ENCODE measurements around the gene USB1.

USB1 gene

GRCh38 chr16:57966204-57966771 lies 34.9 kb upstream of the USB1 start:
- H3K36me3 ChIP-seq (replicated peaks in 1 of 2; ENCODE audit: control insufficient read depth in 2 of 2, insufficient read depth in 2 of 2, low read length in 2 of 2) = no peaks in the 10 kb centered on the region
- peaks cover 0 to 8% of the 10 kb centered on the region in 2 donors for H3K4me1 ChIP-seq (ENCODE audit: control insufficient read depth in 2 of 2, insufficient read depth in 1 of 2, low read depth in 1 of 2, low read length in 2 of 2)
- H3K4me3 ChIP-seq (ENCODE audit: low read length in 2 of 2) = no peak overlapping the region
- no peak overlapping the region for H4K8ac ChIP-seq (ENCODE audit: low read depth, low read length)
- no peak overlapping the region for H3K27ac ChIP-seq (replicated peaks; ENCODE audit: low read length)
- DNase-seq (ENCODE audit: low spot score) = no peak
- no peak overlapping the region for H2BK5ac ChIP-seq (ENCODE audit: low read length)
- H3K4me2 ChIP-seq (ENCODE audit: insufficient read depth, low read length, poor library complexity, severe bottlenecking) = no peak overlapping the region
- H2BK12ac ChIP-seq (ENCODE audit: low read length) = no peak overlapping the region
- no CpG with 5 or more reads among the region's 4 CpGs for WGBS, 2 donors (ENCODE audit: extremely low coverage in 2 of 2, insufficient read length in 2 of 2, insufficient replicate concordance in 1 of 2)
- H3K9ac ChIP-seq (ENCODE audit: low read depth, low read length, poor library complexity) = no peak overlapping the region
- H3K27me3 ChIP-seq (ENCODE audit: control insufficient read depth in 3 of 3, insufficient read depth in 3 of 3, low read depth in 1 of 3, low read length in 3 of 3) = peaks cover 0 to 17% (median 0%) of the 10 kb centered on the region in 3 experiments
- no peaks in the 10 kb centered on the region for H3K9me3 ChIP-seq (replicated peaks in 1 of 2; ENCODE audit: control insufficient read depth in 2 of 2, insufficient read depth in 1 of 2, low read depth in 1 of 2, low read length in 2 of 2)
- no peak overlapping the region for H2AFZ ChIP-seq (ENCODE audit: low read length)
- no peak overlapping the region for H3K18ac ChIP-seq (ENCODE audit: low read length)
- no peak overlapping the region for H4K91ac ChIP-seq (ENCODE audit: low read depth, low read length, poor library complexity)
- no peaks in the 10 kb centered on the region for H3K79me1 ChIP-seq (ENCODE audit: low read depth, low read length)
- H2BK120ac ChIP-seq (ENCODE audit: low read depth, low read length) = no peak overlapping the region
- H3K4ac ChIP-seq (ENCODE audit: low read length) = no peak overlapping the region
- no peak overlapping the region for H2BK15ac ChIP-seq (ENCODE audit: low read length)
- H3K14ac ChIP-seq (ENCODE audit: low read length) = no peak overlapping the region
- H2AK5ac ChIP-seq (ENCODE audit: low read depth, low read length) = no peak overlapping the region
- H3K23ac ChIP-seq (ENCODE audit: low read depth, low read length, poor library complexity) = no peak overlapping the region

- H3K9me3 ChIP-seq (replicated peaks in 1 of 2; ENCODE audit: control insufficient read depth in 2 of 2, insufficient read depth in 1 of 2, low read depth in 1 of 2, low read length in 2 of 2) = no peaks in the 10 kb centered on the region
- H3K14ac ChIP-seq (ENCODE audit: low read length) = no peak overlapping the region
- no peak overlapping the region for H2BK15ac ChIP-seq (ENCODE audit: low read length)
- H3K4ac ChIP-seq (ENCODE audit: low read length) = no peak overlapping the region
- H3K79me1 ChIP-seq (ENCODE audit: low read depth, low read length) = no peaks in the 10 kb centered on the region
- H3K36me3 ChIP-seq (replicated peaks in 1 of 2; ENCODE audit: control insufficient read depth in 2 of 2, insufficient read depth in 2 of 2, low read length in 2 of 2) = no peaks in the 10 kb centered on the region
- DNase-seq (ENCODE audit: low spot score) = no peak
- no peak overlapping the region for H3K23ac ChIP-seq (ENCODE audit: low read depth, low read length, poor library complexity)
- no peak overlapping the region for H3K4me2 ChIP-seq (ENCODE audit: insufficient read depth, low read length, poor library complexity, severe bottlenecking)
- H3K27me3 ChIP-seq (ENCODE audit: control insufficient read depth in 3 of 3, insufficient read depth in 3 of 3, low read depth in 1 of 3, low read length in 3 of 3) = peaks cover 0 to 16% (median 0%) of the 10 kb centered on the region in 3 experiments
- WGBS, 2 donors (ENCODE audit: extremely low coverage in 2 of 2, insufficient read length in 2 of 2, insufficient replicate concordance in 1 of 2) = no CpG with 5 or more reads among the region's 9 CpGs
- H2BK12ac ChIP-seq (ENCODE audit: low read length) = no peak overlapping the region
- peak overlapping the region; percentile 33 for H2AK5ac ChIP-seq (ENCODE audit: low read depth, low read length)
- no peak overlapping the region for H2BK5ac ChIP-seq (ENCODE audit: low read length)
- no peak overlapping the region for H4K91ac ChIP-seq (ENCODE audit: low read depth, low read length, poor library complexity)
- peaks cover 0 to 10% of the 10 kb centered on the region in 2 donors for H3K4me1 ChIP-seq (ENCODE audit: control insufficient read depth in 2 of 2, insufficient read depth in 1 of 2, low read depth in 1 of 2, low read length in 2 of 2)
- no peak overlapping the region for H3K27ac ChIP-seq (replicated peaks; ENCODE audit: low read length)
- no peak overlapping the region for H2BK120ac ChIP-seq (ENCODE audit: low read depth, low read length)
- no peak overlapping the region for H4K8ac ChIP-seq (ENCODE audit: low read depth, low read length)
- no peak overlapping the region for H2AFZ ChIP-seq (ENCODE audit: low read length)
- H3K18ac ChIP-seq (ENCODE audit: low read length) = peak overlapping the region; percentile 75
- no peak overlapping the region for H3K9ac ChIP-seq (ENCODE audit: low read depth, low read length, poor library complexity)
- H3K4me3 ChIP-seq (ENCODE audit: low read length in 2 of 2) = no peak overlapping the region
Observed at GRCh38 chr16:57966986-57967385, 34.2 kb upstream of the USB1 start.

GRCh38 chr16:57967916-57968315 lies 33.3 kb upstream of the USB1 start:
- H3K36me3 ChIP-seq (replicated peaks in 1 of 2; ENCODE audit: control insufficient read depth in 2 of 2, insufficient read depth in 2 of 2, low read length in 2 of 2) = no peaks in the 10 kb centered on the region
- H2BK15ac ChIP-seq (ENCODE audit: low read length) = no peak overlapping the region
- H3K9me3 ChIP-seq (replicated peaks in 1 of 2; ENCODE audit: control insufficient read depth in 2 of 2, insufficient read depth in 1 of 2, low read depth in 1 of 2, low read length in 2 of 2) = no peaks in the 10 kb centered on the region
- H2AFZ ChIP-seq (ENCODE audit: low read length) = no peak overlapping the region
- H3K14ac ChIP-seq (ENCODE audit: low read length) = no peak overlapping the region
- H3K9ac ChIP-seq (ENCODE audit: low read depth, low read length, poor library complexity) = no peak overlapping the region
- no peak overlapping the region for H3K23ac ChIP-seq (ENCODE audit: low read depth, low read length, poor library complexity)
- H4K91ac ChIP-seq (ENCODE audit: low read depth, low read length, poor library complexity) = no peak overlapping the region
- no peak overlapping the region for H3K27ac ChIP-seq (replicated peaks; ENCODE audit: low read length)
- H3K4ac ChIP-seq (ENCODE audit: low read length) = no peak overlapping the region
- no peak overlapping the region for H3K18ac ChIP-seq (ENCODE audit: low read length)
- H3K4me3 ChIP-seq (ENCODE audit: low read length in 2 of 2) = no peak overlapping the region
- no peak overlapping the region for H3K4me2 ChIP-seq (ENCODE audit: insufficient read depth, low read length, poor library complexity, severe bottlenecking)
- no peak overlapping the region for H2BK120ac ChIP-seq (ENCODE audit: low read depth, low read length)
- peaks cover 0 to 15% (median 0%) of the 10 kb centered on the region in 3 experiments for H3K27me3 ChIP-seq (ENCODE audit: control insufficient read depth in 3 of 3, insufficient read depth in 3 of 3, low read depth in 1 of 3, low read length in 3 of 3)
- H2BK5ac ChIP-seq (ENCODE audit: low read length) = no peak overlapping the region
- H2BK12ac ChIP-seq (ENCODE audit: low read length) = no peak overlapping the region
- H3K79me1 ChIP-seq (ENCODE audit: low read depth, low read length) = no peaks in the 10 kb centered on the region
- no peak overlapping the region for H2AK5ac ChIP-seq (ENCODE audit: low read depth, low read length)
- no peak overlapping the region for H4K8ac ChIP-seq (ENCODE audit: low read depth, low read length)
- H3K4me1 ChIP-seq (ENCODE audit: control insufficient read depth in 2 of 2, insufficient read depth in 1 of 2, low read depth in 1 of 2, low read length in 2 of 2) = peaks cover 0 to 10% of the 10 kb centered on the region in 2 donors
- DNase-seq (ENCODE audit: low spot score) = no peak

GRCh38 chr16:57969451-57970123 lies 31.6 kb upstream of the USB1 start:
- Histone ChIP-seq H2BK15ac (ENCODE audit: low read length) (peak overlapping the region; percentile 14), H3K18ac (ENCODE audit: low read length) (peak overlapping the region; percentile 87), H2AFZ (ENCODE audit: low read length) (no peak overlapping the region), H3K9ac (ENCODE audit: low read depth, low read length, poor library complexity) (no peak overlapping the region), H3K27me3 (ENCODE audit: control insufficient read depth in 3 of 3, insufficient read depth in 3 of 3, low read depth in 1 of 3, low read length in 3 of 3) (peaks cover 0 to 20% (median 0%) of the 10 kb centered on the region in 3 experiments), H3K36me3 (replicated peaks in 1 of 2; ENCODE audit: control insufficient read depth in 2 of 2, insufficient read depth in 2 of 2, low read length in 2 of 2) (no peaks in the 10 kb centered on the region), H3K4ac (ENCODE audit: low read length) (no peak overlapping the region), H3K23ac (ENCODE audit: low read depth, low read length, poor library complexity) (no peak overlapping the region), H3K4me1 (ENCODE audit: control insufficient read depth in 2 of 2, insufficient read depth in 1 of 2, low read depth in 1 of 2, low read length in 2 of 2) (peaks cover 0 to 10% of the 10 kb centered on the region in 2 donors), H3K27ac (replicated peaks; ENCODE audit: low read length) (no peak overlapping the region), H3K4me3 (ENCODE audit: low read length in 2 of 2) (no peak overlapping the region), H3K4me2 (ENCODE audit: insufficient read depth, low read length, poor library complexity, severe bottlenecking) (no peak overlapping the region), H3K79me1 (ENCODE audit: low read depth, low read length) (no peaks in the 10 kb centered on the region), H2BK12ac (ENCODE audit: low read length) (no peak overlapping the region), H2BK120ac (ENCODE audit: low read depth, low read length) (no peak overlapping the region), H2AK5ac (ENCODE audit: low read depth, low read length) (peak overlapping the region; percentile 41), H3K14ac (ENCODE audit: low read length) (no peak overlapping the region), H3K9me3 (replicated peaks in 1 of 2; ENCODE audit: control insufficient read depth in 2 of 2, insufficient read depth in 1 of 2, low read depth in 1 of 2, low read length in 2 of 2) (no peaks in the 10 kb centered on the region), H4K91ac (ENCODE audit: low read depth, low read length, poor library complexity) (peak overlapping the region; percentile 96), H2BK5ac (ENCODE audit: low read length) (no peak overlapping the region), H4K8ac (ENCODE audit: low read depth, low read length) (no peak overlapping the region)
- no CpG with 5 or more reads among the region's 10 CpGs for WGBS, 2 donors (ENCODE audit: extremely low coverage in 2 of 2, insufficient read length in 2 of 2, insufficient replicate concordance in 1 of 2)
- DNase-seq (ENCODE audit: low spot score) = no peak

Measured in neuronal stem cell (in vitro differentiated cells).